NCI-H2196 treated with DMSO at 0.1 percent for 48 hours (cell line): ENCODE data around the gene RIT2.

ENCODE experiments used
- DNase-seq: peaks from one replicate; lab custom pipeline; 2025; ENCODE audit not compliant: unreplicated experiment; lab: John Stamatoyannopoulos, UW

The RIT2 gene

GRCh38 chr18:43081396-43081795 is 34.1 kb downstream of the RIT2 start:
- no peak for DNase-seq

- DNase-seq: no peak
These were observed 34.8 kb downstream of the RIT2 start for GRCh38 chr18:43080671-43081070.

- no peak for DNase-seq
These were observed 36.1 kb downstream of the RIT2 start for GRCh38 chr18:43079422-43079821.

GRCh38 chr18:43078478-43079092 is 36.9 kb downstream of the RIT2 start:
- no peak for DNase-seq

GRCh38 chr18:43077510-43078308 is 37.8 kb downstream of the RIT2 start:
- no peak for DNase-seq

- no peak for DNase-seq
These were observed 41.7 kb downstream of the RIT2 start for GRCh38 chr18:43073771-43074170.

GRCh38 chr18:43068781-43069180 is 46.7 kb downstream of the RIT2 start:
- no peak for DNase-seq

- DNase-seq: no peak
These were observed 47.9 kb downstream of the RIT2 start for GRCh38 chr18:43067570-43067969.

GRCh38 chr18:43061816-43062215 is 53.7 kb downstream of the RIT2 start:
- DNase-seq: no peak

- DNase-seq: no peak
These were observed 54.2 kb downstream of the RIT2 start for GRCh38 chr18:43061318-43061717.

- DNase-seq: no peak
These were observed 55.5 kb downstream of the RIT2 start for GRCh38 chr18:43060020-43060419.

- DNase-seq: no peak
These were observed 60.5 kb downstream of the RIT2 start for GRCh38 chr18:43054815-43055519.

GRCh38 chr18:43049021-43049420 is 66.5 kb downstream of the RIT2 start:
- DNase-seq: no peak

GRCh38 chr18:43046322-43046721 is 69.2 kb downstream of the RIT2 start:
- DNase-seq: no peak

GRCh38 chr18:43043626-43044025 is 71.9 kb downstream of the RIT2 start:
- no peak for DNase-seq

- no peak for DNase-seq
These were observed 75.2 kb downstream of the RIT2 start for GRCh38 chr18:43040281-43040680.

- no peak for DNase-seq
These were observed 80.6 kb downstream of the RIT2 start for GRCh38 chr18:43034683-43035500.

GRCh38 chr18:43031169-43031568 is 84.3 kb downstream of the RIT2 start:
- DNase-seq: no peak

- DNase-seq: no peak
These were observed 86.1 kb downstream of the RIT2 start for GRCh38 chr18:43029414-43029813.

GRCh38 chr18:43022874-43023273 is 92.6 kb downstream of the RIT2 start:
- no peak for DNase-seq

- DNase-seq: no peak
These were observed 97.9 kb downstream of the RIT2 start for GRCh38 chr18:43017622-43018021.
